PC-9 (cell line): ENCODE data around the gene DNASE1L2.

ENCODE experiments used
- EZH2 ChIP-seq: fragments of 200-600 bp; sonication (generic); IDR thresholded peaks from 2 replicates; pipeline ENCODE4 v1.8.0; 2017; ENCODE audit warnings: antibody characterized with exemption, low read depth
- TF ChIP-seq, protein P1 (sequence below): fragments of 200-600 bp; sonication (generic); conservative IDR thresholded peaks from 2 replicates; pipeline ENCODE4 v1.6.1; 2017; ENCODE audit warnings: mixed run types, antibody characterized with exemption, mild to moderate bottlenecking, moderate library complexity

DNA sequence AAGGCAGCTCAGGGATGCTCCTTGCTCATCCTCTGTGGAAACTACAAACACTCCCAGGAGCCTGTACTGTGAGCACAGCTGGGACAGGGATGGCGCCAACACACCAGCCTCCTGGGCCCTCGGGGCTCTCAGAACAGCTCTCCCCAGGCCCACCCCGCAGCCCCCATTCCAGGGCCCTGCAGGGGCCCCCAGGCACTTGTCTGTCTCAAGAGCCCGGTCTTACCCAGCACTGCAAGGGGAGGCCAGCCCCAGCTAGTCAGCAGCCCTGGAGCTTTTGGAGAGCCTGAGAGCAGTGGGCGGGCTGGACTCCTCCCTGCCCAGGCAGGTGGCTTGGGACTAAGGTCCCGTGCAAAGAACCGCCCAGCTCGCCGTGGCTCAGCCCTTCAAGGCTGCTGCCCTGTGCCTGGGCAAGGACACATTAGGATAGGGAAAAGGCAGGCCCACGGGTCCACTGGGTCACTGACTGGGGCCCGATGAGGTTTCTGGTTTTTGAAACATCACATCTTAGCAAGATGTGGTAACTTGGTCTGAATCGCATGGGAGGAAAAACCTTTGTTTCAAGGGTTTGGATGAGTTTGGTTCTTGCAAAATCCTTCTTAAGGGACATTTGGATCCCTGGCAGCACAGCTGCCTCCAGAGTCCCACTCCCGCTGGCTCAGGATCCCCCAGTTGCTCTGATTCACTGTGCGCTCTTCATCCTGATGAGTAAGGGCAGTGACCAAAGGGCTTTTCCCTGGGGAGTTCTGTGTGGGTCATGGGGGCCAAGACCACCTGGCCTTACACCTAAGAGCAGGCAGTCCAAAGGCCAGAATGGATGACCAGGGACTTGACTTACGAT lies 2.8 kb downstream of the DNASE1L2 start:
- TF ChIP-seq, protein P1, sequence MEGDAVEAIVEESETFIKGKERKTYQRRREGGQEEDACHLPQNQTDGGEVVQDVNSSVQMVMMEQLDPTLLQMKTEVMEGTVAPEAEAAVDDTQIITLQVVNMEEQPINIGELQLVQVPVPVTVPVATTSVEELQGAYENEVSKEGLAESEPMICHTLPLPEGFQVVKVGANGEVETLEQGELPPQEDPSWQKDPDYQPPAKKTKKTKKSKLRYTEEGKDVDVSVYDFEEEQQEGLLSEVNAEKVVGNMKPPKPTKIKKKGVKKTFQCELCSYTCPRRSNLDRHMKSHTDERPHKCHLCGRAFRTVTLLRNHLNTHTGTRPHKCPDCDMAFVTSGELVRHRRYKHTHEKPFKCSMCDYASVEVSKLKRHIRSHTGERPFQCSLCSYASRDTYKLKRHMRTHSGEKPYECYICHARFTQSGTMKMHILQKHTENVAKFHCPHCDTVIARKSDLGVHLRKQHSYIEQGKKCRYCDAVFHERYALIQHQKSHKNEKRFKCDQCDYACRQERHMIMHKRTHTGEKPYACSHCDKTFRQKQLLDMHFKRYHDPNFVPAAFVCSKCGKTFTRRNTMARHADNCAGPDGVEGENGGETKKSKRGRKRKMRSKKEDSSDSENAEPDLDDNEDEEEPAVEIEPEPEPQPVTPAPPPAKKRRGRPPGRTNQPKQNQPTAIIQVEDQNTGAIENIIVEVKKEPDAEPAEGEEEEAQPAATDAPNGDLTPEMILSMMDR: no peak
- TF ChIP-seq EZH2: no peak
